BJ (cell line): ENCODE measurements around the gene MED13. TPM values are rescaled to one million over a fixed set of nuclear protein-coding genes. Genes with fewer than 3 reads are reported as not detected.

Source experiments
- CTCF ChIA-PET: fragments of 350-600 bp; formaldehyde crosslinking; extraction: SDS; loops from one replicate; lab custom pipeline; 2021; ENCODE audit warnings: antibody characterized with exemption, inconsistent platforms; lab: Yijun Ruan, JAX
- POLR2A ChIA-PET: fragments of 300-600 bp; sonication (Branson Sonifier 250); formaldehyde crosslinking; extraction: SDS; loops from one replicate; lab custom pipeline; 2021; ENCODE audit warnings: antibody characterized with exemption; lab: Charles Lee
- DNase-seq: peaks from one replicate; pipeline ENCODE4 v3.0.0-alpha.2; 2011; ENCODE audit warnings: low read depth
- H3K27me3 ChIP-seq: 2 replicates; pipeline ENCODE4 v1.6.0; 2011; ENCODE audit warnings: low read length; ENCODE audit not compliant: control insufficient read depth, insufficient read depth
- H3K36me3 ChIP-seq: 2 replicates; pipeline ENCODE4 v1.5.1; 2011; ENCODE audit warnings: low read length; ENCODE audit not compliant: control insufficient read depth, insufficient read depth
- H3K4me3 ChIP-seq: 2 replicates; pipeline ENCODE4 v1.5.1; 2011; ENCODE audit warnings: low read depth, mild to moderate bottlenecking, control low read depth, low read length
- polyA plus RNA-seq: library from polyadenylated mRNA; depleted of rRNA; stranded (reverse); fragments of >200 nt; gene quantifications from 2 replicates; pipeline ENCODE4 v1.2.3, GENCODE V29; 2011
- TF ChIP-seq, protein P1 (sequence below): IDR thresholded peaks from 2 replicates; pipeline ENCODE4 v1.5.1; 2011; ENCODE audit warnings: low read depth, mild to moderate bottlenecking, control low read depth, inconsistent platforms, low read length, moderate library complexity; ENCODE audit not compliant: insufficient read depth

MED13 gene
- polyA plus RNA-seq, 1 experiment, result 18.4 TPM

DNA sequence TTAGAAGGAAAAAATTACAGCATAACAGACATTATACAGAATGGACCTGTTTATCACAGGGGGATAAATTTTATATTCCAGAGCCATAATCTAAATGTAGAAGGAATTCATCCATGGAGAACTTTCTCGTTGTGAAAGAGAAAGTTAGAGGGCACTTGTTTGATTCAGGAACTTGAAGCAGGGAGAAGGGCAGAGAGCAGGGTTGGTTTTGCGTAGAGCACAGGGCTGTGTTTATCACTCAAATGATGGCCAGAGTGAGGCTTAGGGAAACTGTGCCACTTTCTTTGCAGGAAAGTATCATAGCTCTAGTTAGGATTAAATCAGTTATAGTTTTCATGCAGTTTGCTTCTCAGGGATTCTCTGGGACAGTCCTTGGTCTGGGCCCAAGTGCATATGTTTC is 29.1 kb upstream of the MED13 start:
- no peak for DNase-seq
- Histone ChIP-seq H3K27me3 (no peaks in the 10 kb centered on the region), H3K36me3 (no peaks in the 10 kb centered on the region), H3K4me3 (no peak overlapping the region)
- ChIA-PET POLR2A (interaction anchor here (0.6 kb wide), 1 partner anchor 147 kb away, joined by 5 read pairs; no protein-coding TSS in a partner anchor), CTCF (interaction anchor here (0.6 to 1.6 kb wide), 3 partner anchors 16 to 28 kb away, joined by 4 to 6 read pairs (median 4); no protein-coding TSS in a partner anchor)
- TF ChIP-seq, protein P1, sequence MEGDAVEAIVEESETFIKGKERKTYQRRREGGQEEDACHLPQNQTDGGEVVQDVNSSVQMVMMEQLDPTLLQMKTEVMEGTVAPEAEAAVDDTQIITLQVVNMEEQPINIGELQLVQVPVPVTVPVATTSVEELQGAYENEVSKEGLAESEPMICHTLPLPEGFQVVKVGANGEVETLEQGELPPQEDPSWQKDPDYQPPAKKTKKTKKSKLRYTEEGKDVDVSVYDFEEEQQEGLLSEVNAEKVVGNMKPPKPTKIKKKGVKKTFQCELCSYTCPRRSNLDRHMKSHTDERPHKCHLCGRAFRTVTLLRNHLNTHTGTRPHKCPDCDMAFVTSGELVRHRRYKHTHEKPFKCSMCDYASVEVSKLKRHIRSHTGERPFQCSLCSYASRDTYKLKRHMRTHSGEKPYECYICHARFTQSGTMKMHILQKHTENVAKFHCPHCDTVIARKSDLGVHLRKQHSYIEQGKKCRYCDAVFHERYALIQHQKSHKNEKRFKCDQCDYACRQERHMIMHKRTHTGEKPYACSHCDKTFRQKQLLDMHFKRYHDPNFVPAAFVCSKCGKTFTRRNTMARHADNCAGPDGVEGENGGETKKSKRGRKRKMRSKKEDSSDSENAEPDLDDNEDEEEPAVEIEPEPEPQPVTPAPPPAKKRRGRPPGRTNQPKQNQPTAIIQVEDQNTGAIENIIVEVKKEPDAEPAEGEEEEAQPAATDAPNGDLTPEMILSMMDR, result no peak

GRCh38 chr17:62093188-62094155 is 28.4 kb upstream of the MED13 start:
- POLR2A ChIA-PET, result interaction anchor here (0.6 kb wide), 1 partner anchor 18 kb away, joined by 4 read pairs; no protein-coding TSS in a partner anchor
- Histone ChIP-seq H3K27me3 (no peaks in the 10 kb centered on the region), H3K36me3 (no peaks in the 10 kb centered on the region), H3K4me3 (no peak overlapping the region)
- CTCF ChIA-PET, result interaction anchor here (0.6 to 1.6 kb wide), 3 partner anchors 16 to 27 kb away, joined by 4 to 6 read pairs (median 4); no protein-coding TSS in a partner anchor
- DNase-seq, result peak; percentile 54
- TF ChIP-seq, protein P1, result no peak

GRCh38 chr17:62092784-62093183 is 27.7 kb upstream of the MED13 start:
- POLR2A ChIA-PET, result interaction anchor here (0.6 kb wide), 1 partner anchor 19 kb away, joined by 4 read pairs; no protein-coding TSS in a partner anchor
- Histone ChIP-seq H3K36me3 (no peaks in the 10 kb centered on the region), H3K27me3 (no peaks in the 10 kb centered on the region), H3K4me3 (no peak overlapping the region)
- TF ChIP-seq, protein P1, result no peak
- CTCF ChIA-PET, result interaction anchor here (1.6 kb wide), 1 partner anchor 17 kb away, joined by 6 read pairs; no protein-coding TSS in a partner anchor
- DNase-seq, result no peak

- ChIA-PET CTCF (no interaction called here), POLR2A (no interaction called here)
- H3K36me3 ChIP-seq, result no peaks in the 10 kb centered on the region
- TF ChIP-seq, protein P1, result no peak
- no peak for DNase-seq
- H3K4me3 ChIP-seq, result no peak overlapping the region
- H3K27me3 ChIP-seq, result no peaks in the 10 kb centered on the region
Observed at GRCh38 chr17:62091804-62092203, 26.7 kb upstream of the MED13 start.

GRCh38 chr17:62090868-62091267 is 25.8 kb upstream of the MED13 start:
- TF ChIP-seq, protein P1, result no peak
- CTCF ChIA-PET, result no interaction called here
- no peak for DNase-seq
- Histone ChIP-seq H3K4me3 (no peak overlapping the region), H3K36me3 (no peaks in the 10 kb centered on the region), H3K27me3 (no peaks in the 10 kb centered on the region)
- POLR2A ChIA-PET, result no interaction called here
